HG03159 (cell line): Measurements from ENCODE around the gene FOXP1.

Experiments
- ATAC-seq: cut with Tn5 transposase; IDR thresholded peaks from one replicate; pipeline ENCODE4 v1.9.1; 2021; ENCODE audit warnings: mild to moderate bottlenecking, moderate library complexity; ENCODE audit not compliant: unreplicated experiment

FOXP1 gene

DNA sequence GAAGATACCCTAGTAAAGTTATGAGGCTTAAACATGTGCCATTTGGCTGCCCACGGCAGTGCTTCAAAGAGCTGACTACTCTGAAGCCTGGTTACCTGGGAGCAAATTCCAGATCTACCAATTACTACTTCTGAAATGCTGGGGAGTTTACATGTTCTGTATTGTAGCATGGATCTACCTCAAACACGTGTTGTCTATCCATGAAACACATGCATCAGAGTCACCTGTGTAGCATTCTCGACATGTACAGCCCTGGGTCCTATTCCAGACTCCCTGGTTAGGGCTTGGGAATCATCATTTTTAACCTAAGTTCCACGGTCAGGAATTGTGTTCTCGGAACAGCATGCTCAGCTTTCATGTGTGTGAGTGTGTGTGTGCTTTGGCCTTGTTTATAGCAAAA is 671.8 kb downstream of the FOXP1 start:
- no peak for ATAC-seq

DNA sequence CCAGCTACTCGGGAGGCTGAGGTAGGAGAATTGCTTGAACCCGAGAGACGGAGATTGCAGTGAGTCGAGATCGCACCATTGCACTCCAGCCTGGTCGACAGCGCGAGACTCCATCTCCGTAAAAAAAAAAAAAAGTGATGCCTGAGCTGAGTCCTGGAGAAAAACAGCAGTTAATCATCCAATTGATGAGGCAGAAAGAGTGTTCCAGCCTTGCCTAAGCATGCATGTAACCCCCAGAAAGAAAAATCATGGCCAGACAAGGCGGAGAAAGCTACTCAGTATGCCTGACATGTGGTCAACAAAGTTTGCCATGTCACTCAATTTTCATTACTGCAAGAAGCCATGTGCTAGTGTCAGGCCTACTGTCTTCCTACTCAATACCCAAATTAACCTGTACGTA is 678.0 kb downstream of the FOXP1 start:
- no peak for ATAC-seq
